Measurements from ENCODE around the gene NCS1. TPM values are rescaled to one million over a fixed set of nuclear protein-coding genes. Genes with fewer than 3 reads are reported as not detected.

The NCS1 gene
- polyA plus RNA-seq, 3 donors = not detected

DNA sequence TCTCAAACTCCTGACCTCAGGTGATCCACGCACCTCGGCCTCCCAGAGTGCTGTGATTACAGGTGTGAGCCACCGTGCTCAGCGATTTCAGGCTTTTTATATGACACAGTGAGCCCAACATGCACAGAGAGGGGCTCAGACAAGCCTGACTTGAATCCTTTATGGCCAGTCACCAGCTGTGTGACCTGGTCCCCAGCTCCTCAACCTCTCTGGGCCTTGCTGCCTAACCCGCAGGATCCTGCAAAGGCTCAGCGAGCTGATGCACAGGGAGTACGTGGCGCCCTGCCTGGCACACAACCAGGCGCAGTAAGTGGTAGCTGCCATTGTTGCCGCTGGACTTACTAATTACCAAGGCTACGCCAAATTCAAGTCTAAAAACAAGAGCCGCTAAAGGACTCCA, 16.6 kb upstream of the NCS1 start:
- no peak overlapping the region for H3K27ac Mint-ChIP-seq
- peaks cover 3 to 7% (median 5%) of the 10 kb centered on the region in 3 donors for H3K27me3 Mint-ChIP-seq (ENCODE audit: low read depth in 3 of 3)
- no peak overlapping the region for H3K27ac ChIP-seq (ENCODE audit: low read depth in 1 of 2, low read length in 2 of 2)

GRCh38 chr9:130156672-130157071, 15.5 kb upstream of the NCS1 start:
- no peaks in the 10 kb centered on the region for H3K4me1 ChIP-seq (ENCODE audit: control insufficient read depth in 1 of 2, insufficient read depth in 2 of 2, low read length in 2 of 2)
- H3K27ac ChIP-seq (ENCODE audit: low read depth in 1 of 2, low read length in 2 of 2) = no peak overlapping the region
- H3K9me3 Mint-ChIP-seq = peaks cover 0 to 1% (median 0%) of the 10 kb centered on the region in 7 donors
- no peak overlapping the region for H3K4me2 ChIP-seq (replicated peaks; ENCODE audit: extremely low read depth, low read length, poor library complexity, severe bottlenecking)
- no peaks in the 10 kb centered on the region for H3K4me1 Mint-ChIP-seq
- WGBS (ENCODE audit: insufficient coverage) = 84% methylated on average over 3 of the region's 6 CpGs
- no peak overlapping the region for H2AFZ ChIP-seq (ENCODE audit: insufficient read depth, low read depth, low read length, poor library complexity, severe bottlenecking)
- H3K4me3 ChIP-seq (replicated peaks in 1 of 3; ENCODE audit: low read depth in 2 of 3, low read length in 3 of 3) = no peak overlapping the region
- H3K79me2 ChIP-seq (ENCODE audit: insufficient read depth, low read length) = no peaks in the 10 kb centered on the region
- no peak for DNase-seq
- H3K9me3 ChIP-seq (replicated peaks in 1 of 2; ENCODE audit: control insufficient read depth in 1 of 2, insufficient read depth in 1 of 2, low read length in 2 of 2) = no peaks in the 10 kb centered on the region
- H3K9ac ChIP-seq (ENCODE audit: insufficient read depth, low read length, poor library complexity, severe bottlenecking) = no peak overlapping the region
- H3K27me3 Mint-ChIP-seq (ENCODE audit: low read depth in 3 of 3) = peaks cover 2 to 7% (median 4%) of the 10 kb centered on the region in 3 donors
- no peaks in the 10 kb centered on the region for H3K27me3 ChIP-seq (ENCODE audit: control insufficient read depth in 2 of 2, insufficient read depth in 2 of 2, low read length in 2 of 2)
- intact Hi-C loops (cut with micrococcal nuclease) = no loop called here
- no peaks in the 10 kb centered on the region for H4K20me1 ChIP-seq (ENCODE audit: insufficient read depth, low read length)
- no peak overlapping the region for H3K4me3 Mint-ChIP-seq
- no peak overlapping the region for H3K27ac Mint-ChIP-seq
- no peaks in the 10 kb centered on the region for H3K36me3 ChIP-seq (replicated peaks in 1 of 2; ENCODE audit: control insufficient read depth in 1 of 2, insufficient read depth in 2 of 2, low read length in 2 of 2)
- no peak for TF ChIP-seq CTCF (IDR thresholded peaks at IDR 0.05)
- no peaks in the 10 kb centered on the region for H3K36me3 Mint-ChIP-seq

More for the DNA sequence above, 16.6 kb upstream of the NCS1 start:
- Histone ChIP-seq H3K36me3 (replicated peaks in 1 of 2; ENCODE audit: control insufficient read depth in 1 of 2, insufficient read depth in 2 of 2, low read length in 2 of 2) (no peaks in the 10 kb centered on the region), H3K4me2 (replicated peaks; ENCODE audit: extremely low read depth, low read length, poor library complexity, severe bottlenecking) (no peak overlapping the region), H4K20me1 (ENCODE audit: insufficient read depth, low read length) (no peaks in the 10 kb centered on the region), H2AFZ (ENCODE audit: insufficient read depth, low read depth, low read length, poor library complexity, severe bottlenecking) (no peak overlapping the region), H3K9me3 (replicated peaks in 1 of 2; ENCODE audit: control insufficient read depth in 1 of 2, insufficient read depth in 1 of 2, low read length in 2 of 2) (no peaks in the 10 kb centered on the region), H3K27me3 (ENCODE audit: control insufficient read depth in 2 of 2, insufficient read depth in 2 of 2, low read length in 2 of 2) (no peaks in the 10 kb centered on the region), H3K4me3 (replicated peaks in 1 of 3; ENCODE audit: low read depth in 2 of 3, low read length in 3 of 3) (no peak overlapping the region), H3K79me2 (ENCODE audit: insufficient read depth, low read length) (no peaks in the 10 kb centered on the region), H3K4me1 (ENCODE audit: control insufficient read depth in 1 of 2, insufficient read depth in 2 of 2, low read length in 2 of 2) (no peaks in the 10 kb centered on the region), H3K9ac (ENCODE audit: insufficient read depth, low read length, poor library complexity, severe bottlenecking) (no peak overlapping the region)
- no peak for TF ChIP-seq CTCF (IDR thresholded peaks at IDR 0.05)
- DNase-seq = no peak
- 84% methylated on average over 12 of the region's 12 CpGs for WGBS (ENCODE audit: insufficient coverage)
- Mint-ChIP-seq H3K9me3 (peaks cover 0 to under 1% (median 0%) of the 10 kb centered on the region in 7 donors), H3K4me1 (no peaks in the 10 kb centered on the region), H3K4me3 (no peak overlapping the region), H3K36me3 (no peaks in the 10 kb centered on the region)
- intact Hi-C loops (cut with micrococcal nuclease) = no loop called here
